Putamen (tissue), 1 donor: ENCODE measurements around the gene SDK1.

Experiments
- DNase-seq: peaks from one replicate; pipeline ENCODE4 v3.0.0-alpha.2; 2016; ENCODE audit warnings: low spot score

SDK1 gene

GRCh38 chr7:3332308-3332707 lies 31.3 kb downstream of the SDK1 start:
- DNase-seq: no peak

GRCh38 chr7:3333861-3334260 lies 32.8 kb downstream of the SDK1 start:
- DNase-seq: no peak

GRCh38 chr7:3336042-3336665 lies 35.1 kb downstream of the SDK1 start:
- no peak for DNase-seq

GRCh38 chr7:3338161-3338560 lies 37.1 kb downstream of the SDK1 start:
- DNase-seq: no peak

- DNase-seq: no peak
Measured at GRCh38 chr7:3345699-3346481, 44.8 kb downstream of the SDK1 start.

GRCh38 chr7:3349126-3349525 lies 48.1 kb downstream of the SDK1 start:
- DNase-seq: no peak

- no peak for DNase-seq
Measured at GRCh38 chr7:3356173-3356572, 55.1 kb downstream of the SDK1 start.

GRCh38 chr7:3358991-3359390 lies 57.9 kb downstream of the SDK1 start:
- DNase-seq: no peak

- no peak for DNase-seq
Measured at GRCh38 chr7:3367261-3367660, 66.2 kb downstream of the SDK1 start.

GRCh38 chr7:3370068-3370830 lies 69.2 kb downstream of the SDK1 start:
- DNase-seq: no peak

GRCh38 chr7:3370921-3371320 lies 69.9 kb downstream of the SDK1 start:
- no peak for DNase-seq

- no peak for DNase-seq
Measured at GRCh38 chr7:3371601-3372000, 70.5 kb downstream of the SDK1 start.

GRCh38 chr7:3374239-3374638 lies 73.2 kb downstream of the SDK1 start:
- no peak for DNase-seq

- no peak for DNase-seq
Measured at GRCh38 chr7:3378390-3379150, 77.5 kb downstream of the SDK1 start.

- DNase-seq: no peak
Measured at GRCh38 chr7:3380034-3380433, 79.0 kb downstream of the SDK1 start.

GRCh38 chr7:3380886-3381685 lies 80.0 kb downstream of the SDK1 start:
- no peak for DNase-seq

- DNase-seq: no peak
Measured at GRCh38 chr7:3386423-3387190, 85.6 kb downstream of the SDK1 start.

GRCh38 chr7:3393862-3394261 lies 92.8 kb downstream of the SDK1 start:
- no peak for DNase-seq

- no peak for DNase-seq
Measured at GRCh38 chr7:3397324-3397723, 96.3 kb downstream of the SDK1 start.

- no peak for DNase-seq
Measured at GRCh38 chr7:3399858-3400257, 98.8 kb downstream of the SDK1 start.

- no peak for DNase-seq
Measured at GRCh38 chr7:3404501-3404900, 103.4 kb downstream of the SDK1 start.
